ENCODE results near the gene DHX16.
A peak's percentile ranks its signal among the peaks of the same experiment; 100 is the strongest.
"Not testable (repeated sequence)": the region's sequence is repeated elsewhere in the genome, so short reads cannot be mapped to it uniquely, and the experiment has no call there.

DHX16 gene

GRCh38 chr6:30672445-30673253 lies at the start of gene DHX16:
Gene DHX16 (minus strand): TSS chr6:30673006. CDS start chr6:30672841, 165 bp downstream.
- peak within 1 kb of the TSS; percentile 98 for H3K4me3 ChIP-seq (ENCODE audit: low read depth, low read length)

GRCh38 chr6:30722025-30722279 lies 49.1 kb upstream of the DHX16 start:
- peak; percentile 60 for DNase-seq (ENCODE audit: low read depth)
- H3K4me3 ChIP-seq (ENCODE audit: low read depth, low read length) = peak overlapping the region; percentile 88

More at GRCh38 chr6:30672445-30673253, at the start of gene DHX16:
- peak; percentile 99 for DNase-seq (ENCODE audit: low read depth)
- TF ChIP-seq CTCF (conservative IDR thresholded peaks at IDR 0.05; ENCODE audit: low read depth, low read length) = peak; percentile 85

GRCh38 chr6:30721198-30722024 lies 48.6 kb upstream of the DHX16 start:
- peak overlapping the region; percentile 88 for H3K4me3 ChIP-seq (ENCODE audit: low read depth, low read length)
- peak; percentile 32 for TF ChIP-seq CTCF (conservative IDR thresholded peaks at IDR 0.05; ENCODE audit: low read depth, low read length)
- DNase-seq (ENCODE audit: low read depth) = peak; percentile 93

- no peak for TF ChIP-seq CTCF (conservative IDR thresholded peaks at IDR 0.05; ENCODE audit: low read depth, low read length)
- peak; percentile 41 for DNase-seq (ENCODE audit: low read depth)
- peak overlapping the region; percentile 88 for H3K4me3 ChIP-seq (ENCODE audit: low read depth, low read length)
These were observed 48.0 kb upstream of the DHX16 start for GRCh38 chr6:30720738-30721197.

GRCh38 chr6:30719791-30720737 lies 47.3 kb upstream of the DHX16 start, which contains the start of gene TUBB:
Gene TUBB (plus strand): TSS chr6:30720352. CDS start chr6:30720507, 155 bp downstream.
- H3K4me3 ChIP-seq (ENCODE audit: low read depth, low read length) = peak within 1 kb of the TSS; percentile 88
- DNase-seq (ENCODE audit: low read depth) = peak; percentile 99
- peak; percentile 20 for TF ChIP-seq CTCF (conservative IDR thresholded peaks at IDR 0.05; ENCODE audit: low read depth, low read length)

GRCh38 chr6:30719356-30719755 lies 46.5 kb upstream of the DHX16 start:
- no peak for DNase-seq (ENCODE audit: low read depth)
- H3K4me3 ChIP-seq (ENCODE audit: low read depth, low read length) = peak overlapping the region; percentile 88
- TF ChIP-seq CTCF (conservative IDR thresholded peaks at IDR 0.05; ENCODE audit: low read depth, low read length) = no peak

GRCh38 chr6:30717845-30718720 lies 45.3 kb upstream of the DHX16 start:
- H3K4me3 ChIP-seq (ENCODE audit: low read depth, low read length) = peak overlapping the region; percentile 41
- not testable (repeated sequence) for DNase-seq (ENCODE audit: low read depth)
